GM21529 (cell line): ENCODE measurements around the gene NCAPD2.

Experiments
- ATAC-seq: cut with Tn5 transposase; IDR thresholded peaks from one replicate; pipeline ENCODE4 v1.9.1; 2021; ENCODE audit not compliant: unreplicated experiment

NCAPD2 gene

GRCh38 chr12:6493497-6494257, at the start of gene NCAPD2:
NCAPD2 (plus strand) TSS chr12:6494102; CDS start chr12:6495099, 997 bp downstream.
- ATAC-seq: peak; percentile 84

GRCh38 chr12:6444704-6445688, 48.9 kb upstream of the NCAPD2 start, which contains the start of gene CD27:
CD27 (plus strand) TSS chr12:6444955; CDS start chr12:6445096, 141 bp downstream.
- no peak for ATAC-seq

- no peak for ATAC-seq
Measured at GRCh38 chr12:6450091-6450868, 43.6 kb upstream of the NCAPD2 start.

- ATAC-seq: no peak
Measured at GRCh38 chr12:6450869-6451347, 43.0 kb upstream of the NCAPD2 start.

GRCh38 chr12:6451348-6452244, 42.3 kb upstream of the NCAPD2 start, which contains the start of gene TAPBPL:
TAPBPL (plus strand) TSS chr12:6452042; CDS start chr12:6452249, 207 bp downstream.
- peak; percentile 70 for ATAC-seq

- ATAC-seq: peak; percentile 2
Measured at GRCh38 chr12:6452245-6452943, 41.5 kb upstream of the NCAPD2 start.

- no peak for ATAC-seq
Measured at GRCh38 chr12:6452944-6453630, 40.8 kb upstream of the NCAPD2 start.

- ATAC-seq: no peak
Measured at GRCh38 chr12:6457220-6457945, 36.5 kb upstream of the NCAPD2 start.

- no peak for ATAC-seq
Measured at GRCh38 chr12:6458281-6459003, 35.5 kb upstream of the NCAPD2 start.

- ATAC-seq: no peak
Measured at GRCh38 chr12:6459004-6459337, 34.9 kb upstream of the NCAPD2 start.

GRCh38 chr12:6460751-6461371, 33.0 kb upstream of the NCAPD2 start:
- no peak for ATAC-seq

GRCh38 chr12:6461401-6462233, 32.3 kb upstream of the NCAPD2 start:
- peak; percentile 81 for ATAC-seq

GRCh38 chr12:6462234-6462995, 31.5 kb upstream of the NCAPD2 start:
- no peak for ATAC-seq

GRCh38 chr12:6463216-6463615, 30.7 kb upstream of the NCAPD2 start:
- no peak for ATAC-seq

- ATAC-seq: no peak
Measured at GRCh38 chr12:6463858-6464257, 30.0 kb upstream of the NCAPD2 start.
